HCT116 (cell line): Measurements from ENCODE around the gene HBG2. TPM values are rescaled to one million over a fixed set of nuclear protein-coding genes. Genes with fewer than 3 reads are reported as not detected.

Experiments
- ATAC-seq: fragments of 200-7000 bp; cut with Tn5 transposase; 2 replicates; pipeline ENCODE4 v1.9.1; 2020; ENCODE audit warnings: mild to moderate bottlenecking, moderate library complexity
- BruUV-seq: library from RNA; stranded (reverse); fragments of 400-500 nt; replicated peaks from 2 replicates; lab custom pipeline; 2021; lab: Mats Ljungman, UMichigan
- CTCF ChIA-PET: fragments of 300-600 bp; sonication (Branson Sonifier 250); formaldehyde crosslinking; loops from one replicate; lab custom pipeline; 2021; ENCODE audit warnings: antibody characterized with exemption; lab: Charles Lee
- POLR2A ChIA-PET: fragments of 300-600, 350-600 bp; sonication (Branson Sonifier 250); formaldehyde crosslinking; loops from one replicate; lab custom pipeline; 2021; ENCODE audit warnings: antibody characterized with exemption; lab: Charles Lee
- RAD21 ChIA-PET, 2 experiments: fragments of 300-600 bp; sonication (Branson Sonifier 250); formaldehyde crosslinking; loops; one replicate each; lab custom pipeline; 2023; ENCODE audit warnings: low total read pairs in 2 of 2; ENCODE audit not compliant: uncharacterized antibody in 2 of 2, unreplicated experiment in 2 of 2, low non-redundant PET in 1 of 2; lab: Charles Lee
- DNase-seq: peaks from one replicate; pipeline ENCODE4 v3.0.0-alpha.2; 2010; ENCODE audit warnings: low read depth, low spot score
- H2AFZ ChIP-seq: fragments of 200-600 bp; shearing (Covaris generic), sonication (generic); 2 replicates; pipeline ENCODE4 v1.6.1; 2017; ENCODE audit warnings: low read depth, mixed run types, mixed read lengths, antibody characterized with exemption, low read length; ENCODE audit not compliant: poor library complexity, severe bottlenecking
- H3K27ac ChIP-seq: 2 replicates; pipeline ENCODE4 v1.5.1; 2012; ENCODE audit warnings: low read depth, low read length
- H3K27me3 ChIP-seq: fragments of 200-600 bp; sonication (generic); 2 replicates; pipeline ENCODE4 v1.6.1; 2016; ENCODE audit warnings: mixed run types, low read length, mixed read lengths; ENCODE audit not compliant: insufficient read depth
- H3K36me3 ChIP-seq, 2 experiments: fragments of 200-500 bp in 1 of 2; fragments of 200-600 bp in 1 of 2; sonication (Bioruptor generic) in 1 of 2; sonication (generic) in 1 of 2; 2 replicates each; pipeline versions ENCODE4 v1.5.1 to v1.6.1; 2014 to 2016; ENCODE audit warnings: low read length in 2 of 2, inconsistent platforms in 1 of 2, mixed read lengths in 1 of 2, mixed run types in 1 of 2; ENCODE audit not compliant: insufficient read depth in 2 of 2, control insufficient read depth in 1 of 2
- H3K4me1 ChIP-seq, 2 experiments: fragments of 200-600 bp in 1 of 2; sonication (generic) in 1 of 2; 2 replicates each; pipeline versions ENCODE4 v1.5.1 to v1.6.1; 2012 to 2017; ENCODE audit warnings: low read length in 2 of 2, inconsistent platforms in 1 of 2, mild to moderate bottlenecking in 1 of 2, mixed read lengths in 1 of 2, mixed run types in 1 of 2, moderate library complexity in 1 of 2; ENCODE audit not compliant: insufficient read depth in 2 of 2, control insufficient read depth in 1 of 2
- H3K4me2 ChIP-seq: fragments of 200-600 bp; sonication (generic); 2 replicates; pipeline ENCODE4 v1.6.1; 2017; ENCODE audit warnings: mixed run types, low read length, mixed read lengths
- H3K4me3 ChIP-seq, 2 experiments: fragments of 200-600 bp in 1 of 2; sonication (generic) in 1 of 2; replicated peaks in 1 of 2; 2 replicates each; pipeline ENCODE4 v1.5.1; 2011 to 2016; ENCODE audit warnings: low read length in 2 of 2, control low read depth in 1 of 2, low read depth in 1 of 2, mild to moderate bottlenecking in 1 of 2, mixed read lengths in 1 of 2, mixed run types in 1 of 2
- H3K79me2 ChIP-seq: fragments of 200-600 bp; sonication (generic); 2 replicates; pipeline ENCODE4 v1.6.1; 2017; ENCODE audit warnings: mild to moderate bottlenecking, mixed run types, low read length, moderate library complexity, mixed read lengths; ENCODE audit not compliant: insufficient read depth
- H3K9ac ChIP-seq: fragments of 200-600 bp; sonication (generic); 2 replicates; pipeline ENCODE4 v1.6.1; 2016; ENCODE audit warnings: low read length, mixed read lengths
- H3K9me2 ChIP-seq: fragments of 200-600 bp; sonication (generic), shearing (Covaris generic); 2 replicates; pipeline ENCODE4 v1.6.1; 2017; ENCODE audit warnings: mixed run types, mild to moderate bottlenecking, moderate library complexity; ENCODE audit not compliant: insufficient read depth
- H3K9me3 ChIP-seq, 2 experiments: fragments of 200-500 bp in 1 of 2; fragments of 200-600 bp in 1 of 2; sonication (Bioruptor generic) in 1 of 2; sonication (generic) in 1 of 2; 2 replicates each; pipeline ENCODE4 v1.6.1; 2014 to 2017; ENCODE audit warnings: low read length in 2 of 2, mixed read lengths in 2 of 2, inconsistent platforms in 1 of 2, low read depth in 1 of 2, mild to moderate bottlenecking in 1 of 2, mixed run types in 1 of 2, moderate library complexity in 1 of 2; ENCODE audit not compliant: control insufficient read depth in 1 of 2, insufficient read depth in 1 of 2
- H4K20me1 ChIP-seq: fragments of 200-600 bp; sonication (generic), shearing (Covaris generic); 2 replicates; pipeline ENCODE4 v1.6.1; 2017; ENCODE audit warnings: mixed run types, mild to moderate bottlenecking, moderate library complexity; ENCODE audit not compliant: insufficient read depth
- CBX3 ChIP-seq: IDR thresholded peaks from 2 replicates; pipeline ENCODE4 v1.6.1; 2012; ENCODE audit warnings: low read depth
- CEBPB ChIP-seq: IDR thresholded peaks from 2 replicates; pipeline ENCODE4 v1.6.1; 2012; ENCODE audit warnings: low read depth
- EZH2 ChIP-seq: fragments of 200-600 bp; sonication (generic); IDR thresholded peaks from 2 replicates; pipeline ENCODE4 v1.6.1; 2017; ENCODE audit warnings: antibody characterized with exemption, mixed run types
- EZH2phosphoT487 ChIP-seq: fragments of 200-600 bp; IDR thresholded peaks from 2 replicates; pipeline ENCODE4 v1.6.1; 2018; ENCODE audit warnings: antibody characterized with exemption, borderline replicate concordance
- FOSL1 ChIP-seq: IDR thresholded peaks from 2 replicates; pipeline ENCODE4 v1.6.1; 2012; ENCODE audit warnings: low read depth
- JUND ChIP-seq: IDR thresholded peaks from 2 replicates; pipeline ENCODE4 v1.6.1; 2012
- POLR2A ChIP-seq: IDR thresholded peaks from 2 replicates; pipeline ENCODE4 v1.7.0; 2011; ENCODE audit warnings: borderline replicate concordance; ENCODE audit not compliant: insufficient read depth, insufficient read length; ENCODE audit errors: extremely low read depth
- POLR2AphosphoS5 ChIP-seq: IDR thresholded peaks from 2 replicates; pipeline ENCODE4 v1.6.1; 2011; ENCODE audit warnings: mild to moderate bottlenecking, low read depth, low read length, moderate library complexity
- RAD21 ChIP-seq: IDR thresholded peaks from 2 replicates; pipeline ENCODE4 v1.6.1; 2012; ENCODE audit warnings: low read depth, mild to moderate bottlenecking
- SIN3A ChIP-seq: IDR thresholded peaks from 2 replicates; pipeline ENCODE4 v1.6.1; 2012; ENCODE audit warnings: low read depth
- TCF7L2 ChIP-seq: IDR thresholded peaks from 2 replicates; pipeline ENCODE4 v1.7.0; 2011; ENCODE audit warnings: borderline replicate concordance, inconsistent platforms; ENCODE audit not compliant: insufficient read depth, insufficient read length; ENCODE audit errors: extremely low read depth
- ZFX ChIP-seq: fragments of 450-650 bp; IDR thresholded peaks from 2 replicates; pipeline ENCODE4 v1.6.1; 2017
- ZNF274 ChIP-seq: fragments of 200-500 bp; sonication (Bioruptor generic); IDR thresholded peaks from 2 replicates; pipeline ENCODE4 v1.6.1; 2014; ENCODE audit warnings: mild to moderate bottlenecking, low read depth, low read length, inconsistent platforms
- intact Hi-C: fragments of 100-400 bp; cut with micrococcal nuclease; formaldehyde crosslinking; loops from 2 replicates; pipeline ENCODE4 v1.10.0; 2022
- total RNA-seq: library from RNA; stranded (reverse); gene quantifications from one replicate; pipeline ENCODE4 v1.2.1, GENCODE V29; 2021; ENCODE audit not compliant: unreplicated experiment
- TF ChIP-seq, protein P1 (sequence below): IDR thresholded peaks from 2 replicates; pipeline ENCODE4 v1.6.1; 2012

The HBG2 gene
- total RNA-seq, 1 experiment from 2014 or later: 48.1 TPM

GRCh38 chr11:5303626-5304025 is 49.0 kb upstream of the HBG2 start:
- H3K4me3 ChIP-seq: no peak overlapping the region
- TF ChIP-seq FOSL1 (no peak), ZNF274 (no peak), POLR2AphosphoS5 (no peak; the same call in 1 of the 2 replicates), EZH2phosphoT487 (no peak), CBX3 (no peak), EZH2 (no peak), JUND (no peak), ZFX (no peak), CEBPB (no peak), POLR2A (no peak)
- TF ChIP-seq, protein P1, sequence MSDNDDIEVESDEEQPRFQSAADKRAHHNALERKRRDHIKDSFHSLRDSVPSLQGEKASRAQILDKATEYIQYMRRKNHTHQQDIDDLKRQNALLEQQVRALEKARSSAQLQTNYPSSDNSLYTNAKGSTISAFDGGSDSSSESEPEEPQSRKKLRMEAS: no peak

GRCh38 chr11:5301846-5302245 is 47.3 kb upstream of the HBG2 start, which contains the start of gene OR51B4:
Gene OR51B4, minus strand, starts transcription at chr11:5301946. Its CDS starts 0 bp downstream, at chr11:5301946.
- no peak within 1 kb of the TSS for H3K27ac ChIP-seq
- TF ChIP-seq SIN3A (no peak), RAD21 (no peak), TCF7L2 (no peak), ZNF274 (no peak)
- no peak within 1 kb of the TSS for H2AFZ ChIP-seq
- ChIA-PET CTCF (no interaction called here), RAD21 (no interaction called here), POLR2A (no interaction called here)
- no peak within 1 kb of the TSS for H3K9ac ChIP-seq
- no peak within 1 kb of the TSS for H3K4me2 ChIP-seq
- H4K20me1 ChIP-seq: no peaks in the 10 kb centered on the region
- H3K36me3 ChIP-seq: peaks cover 7 to 23% of the 10 kb centered on the region in 2 experiments; a peak in 2 of 4 replicates
- no peak within 1 kb of the TSS for H3K4me3 ChIP-seq
- no peak for ATAC-seq
- no peaks in the 10 kb centered on the region for H3K27me3 ChIP-seq
- no peaks in the 10 kb centered on the region for H3K9me2 ChIP-seq
- no peak for DNase-seq
- no peaks in the 10 kb centered on the region for H3K4me1 ChIP-seq
- intact Hi-C loops: no loop called here
- H3K9me3 ChIP-seq: no peaks in the 10 kb centered on the region
- BruUV-seq: no TSS peak
- H3K79me2 ChIP-seq: no peaks in the 10 kb centered on the region

More at GRCh38 chr11:5303626-5304025, 49.0 kb upstream of the HBG2 start:
- Histone ChIP-seq H4K20me1 (no peaks in the 10 kb centered on the region), H3K9ac (no peak overlapping the region), H3K79me2 (no peaks in the 10 kb centered on the region), H3K27me3 (no peaks in the 10 kb centered on the region), H3K4me2 (no peak overlapping the region), H3K9me3 (no peaks in the 10 kb centered on the region), H3K4me1 (no peaks in the 10 kb centered on the region), H2AFZ (no peak overlapping the region), H3K27ac (no peak overlapping the region), H3K36me3 (peaks cover 7 to 25% of the 10 kb centered on the region in 2 experiments; a peak in 2 of 4 replicates), H3K9me2 (no peaks in the 10 kb centered on the region)
- intact Hi-C loops: no loop called here
- no TSS peak for BruUV-seq
- POLR2A ChIA-PET: no interaction called here
- DNase-seq (no peak), ATAC-seq (no peak)
- RAD21 ChIA-PET: no interaction called here
- CTCF ChIA-PET: no interaction called here
